GM12878 (cell line): ENCODE results near the gene SLC15A1. TPM values are rescaled to one million over a fixed set of nuclear protein-coding genes. Genes with fewer than 3 reads are reported as not detected.

Experiments used
- ATAC-seq: fragments of 200-7000 bp; cut with Tn5 transposase; 3 replicates; pipeline ENCODE4 v1.9.1; 2020; ENCODE audit warnings: mild to moderate bottlenecking, moderate library complexity
- BruUV-seq: library from RNA; stranded (reverse); fragments of 400-500 nt; replicated peaks from 2 replicates; lab custom pipeline; 2021; lab: Mats Ljungman, UMichigan
- CTCF ChIA-PET: fragments of 300-600 bp; sonication (Branson Sonifier 250); formaldehyde crosslinking; extraction: SDS; loops from one replicate; lab custom pipeline; 2021; ENCODE audit warnings: inconsistent platforms; lab: Yijun Ruan, JAX
- POLR2A ChIA-PET: fragments of 350-600 bp; formaldehyde crosslinking; extraction: SDS; loops from one replicate; lab custom pipeline; 2021; ENCODE audit warnings: inconsistent platforms; lab: Charles Lee
- RAD21 ChIA-PET: fragments of 300-600 bp; sonication (Branson Sonifier 250); formaldehyde crosslinking; loops from one replicate; lab custom pipeline; 2023; ENCODE audit warnings: antibody characterized with exemption; ENCODE audit not compliant: unreplicated experiment; lab: Charles Lee
- SMC1A ChIA-PET: fragments of 300-600 bp; sonication (Branson Sonifier 250); formaldehyde crosslinking; loops from one replicate; lab custom pipeline; 2023; ENCODE audit not compliant: unreplicated experiment, uncharacterized antibody; lab: Charles Lee
- DNase-seq: peaks from one replicate; pipeline ENCODE4 v3.0.0-alpha.2; 2011; ENCODE audit warnings: low read depth, low spot score
- FAIRE-seq: peaks from 3 replicates; lab custom pipeline; 2011; peaks lifted over from hg19 to GRCh38; lab: Jason Lieb, UNC
- H2AFZ ChIP-seq: 2 replicates; pipeline ENCODE4 v1.6.0; 2011; ENCODE audit warnings: low read depth, low read length, control low read depth; ENCODE audit not compliant: control insufficient read depth
- H3K27ac ChIP-seq: 2 replicates; pipeline ENCODE4 v1.5.1; 2011; ENCODE audit warnings: control low read depth; ENCODE audit not compliant: control insufficient read depth, insufficient read depth
- H3K27me3 ChIP-seq, 2 experiments: replicated peaks in 1 of 2; 2 replicates each; pipeline versions ENCODE4 v1.6.0 to v1.6.1; 2011; ENCODE audit warnings: low read length in 1 of 2; ENCODE audit not compliant: control insufficient read depth in 2 of 2, insufficient read depth in 2 of 2
- H3K36me3 ChIP-seq, 2 experiments: 2 replicates each; pipeline ENCODE4 v1.5.1; 2011; ENCODE audit warnings: low read length in 1 of 2; ENCODE audit not compliant: control insufficient read depth in 2 of 2, insufficient read depth in 2 of 2
- H3K4me1 ChIP-seq: 2 replicates; pipeline ENCODE4 v1.6.1; 2011; ENCODE audit warnings: mild to moderate bottlenecking, low read length, moderate library complexity, mixed read lengths; ENCODE audit not compliant: control insufficient read depth, insufficient read depth
- H3K4me2 ChIP-seq: 2 replicates; pipeline ENCODE4 v1.6.0; 2011; ENCODE audit warnings: control low read depth; ENCODE audit not compliant: control insufficient read depth, insufficient read depth
- H3K4me3 ChIP-seq: fragments of 200-600 bp; sonication (generic); 2 replicates; pipeline ENCODE4 v1.5.1; 2016
- H3K79me2 ChIP-seq: 2 replicates; pipeline ENCODE4 v1.6.0; 2011; ENCODE audit warnings: low read length; ENCODE audit not compliant: control insufficient read depth, insufficient read depth
- H3K9ac ChIP-seq: 2 replicates; pipeline ENCODE4 v1.8.0; 2011; ENCODE audit warnings: low read length, control low read depth, mixed read lengths; ENCODE audit not compliant: control insufficient read depth, insufficient read depth
- H3K9me3 ChIP-seq: replicated peaks from 3 replicates; pipeline ENCODE4 v1.5.1; 2011; ENCODE audit warnings: mild to moderate bottlenecking, low read length; ENCODE audit not compliant: control insufficient read depth, insufficient read depth
- H4K20me1 ChIP-seq: 2 replicates; pipeline ENCODE4 v1.6.0; 2011; ENCODE audit not compliant: control insufficient read depth, insufficient read depth
- BCL11A ChIP-seq: IDR thresholded peaks from 2 replicates; pipeline ENCODE4 v1.6.1; 2011; ENCODE audit warnings: low read depth, low read length
- BMI1 ChIP-seq: fragments of 450-650 bp; IDR thresholded peaks from 2 replicates; pipeline ENCODE4 v1.6.1; 2016; ENCODE audit warnings: mild to moderate bottlenecking, moderate library complexity, borderline replicate concordance
- CHD4 ChIP-seq: fragments of 200-600 bp; sonication (generic); IDR thresholded peaks from 2 replicates; pipeline ENCODE4 v1.6.1; 2016; ENCODE audit warnings: mild to moderate bottlenecking
- FOXM1 ChIP-seq: IDR thresholded peaks from 2 replicates; pipeline ENCODE4 v1.6.1; 2012; ENCODE audit warnings: low read depth, mild to moderate bottlenecking, inconsistent platforms, low read length, moderate library complexity
- MEF2B ChIP-seq: fragments of 450-650 bp; IDR thresholded peaks from 2 replicates; pipeline ENCODE4 v1.6.1; 2018; ENCODE audit warnings: mild to moderate bottlenecking, moderate library complexity; ENCODE audit not compliant: partially characterized antibody, poor library complexity, severe bottlenecking
- MYC ChIP-seq: IDR thresholded peaks from 2 replicates; pipeline ENCODE4 v1.6.1; 2011; ENCODE audit warnings: mild to moderate bottlenecking, low read length, moderate library complexity, inconsistent platforms; ENCODE audit not compliant: insufficient read depth, insufficient replicate concordance, insufficient read length, severe bottlenecking
- POLR2AphosphoS2 ChIP-seq: IDR thresholded peaks from 2 replicates; pipeline ENCODE4 v1.6.1; 2011; ENCODE audit warnings: low read depth, mild to moderate bottlenecking, low read length, improper control_type of control experiment, moderate library complexity
- POLR2AphosphoS5 ChIP-seq: IDR thresholded peaks from 2 replicates; pipeline ENCODE4 v1.6.1; 2011; ENCODE audit warnings: mild to moderate bottlenecking, low read length, inconsistent platforms
- RCOR1 ChIP-seq: conservative IDR thresholded peaks from 2 replicates; pipeline ENCODE4 v1.6.1; 2012; ENCODE audit warnings: low read depth, low read length, improper control_type of control experiment
- TARDBP ChIP-seq: IDR thresholded peaks from 2 replicates; pipeline ENCODE4 v1.6.1; 2016; ENCODE audit warnings: borderline replicate concordance
- TCF7 ChIP-seq: IDR thresholded peaks from 2 replicates; pipeline ENCODE4 v1.6.1; 2014; ENCODE audit warnings: antibody characterized with exemption, borderline replicate concordance
- YBX1 ChIP-seq: fragments of 450-650 bp; IDR thresholded peaks from 2 replicates; pipeline ENCODE4 v1.6.1; 2016; ENCODE audit warnings: antibody characterized with exemption
- WGBS: methylation state at CpG from one replicate; pipeline ENCODE4 v1.1.6; 2016; ENCODE audit warnings: low lambda C conversion rate; ENCODE audit not compliant: insufficient replicate concordance, insufficient coverage; ENCODE audit errors: missing lambda C conversion rate; 5-methylcytosine and 5-hydroxymethylcytosine counted together
- in situ Hi-C: fragments of 300-500 bp; cut with MboI; formaldehyde crosslinking; loops from 9 replicates; pipeline ENCODE4 v1.14.3; 2018; ENCODE audit warnings: mixed read lengths
- intact Hi-C: fragments of 100-400 bp; cut with micrococcal nuclease; formaldehyde crosslinking; loops from one replicate; pipeline ENCODE4 v1.14.2; 2022; ENCODE audit not compliant: unreplicated experiment
- polyA plus RNA-seq, 11 experiments: library from polyadenylated mRNA; depleted of rRNA in 4 of 11; unstranded in 6 of 11; stranded (reverse) in 5 of 11; fragments of >200 nt; fragmentation: Nextera tagmentation in 4 of 11; fragmentation: Illumina TruSeq in 1 of 11; extraction: Ambion mirVana in 4 of 11; extraction: Trizol in 1 of 11; gene quantifications; 1 replicate in 1 of 11; 2 replicates in 10 of 11; pipeline versions ENCODE4 v1.2.1 to v1.2.3, GENCODE V29; 2011 to 2016; ENCODE audit warnings: inconsistent platforms in 2 of 11, missing spikeins in 2 of 11, low read depth in 1 of 11
- total RNA-seq, 4 experiments: library from RNA; depleted of rRNA in 3 of 4; stranded (reverse); fragments of >200 nt in 3 of 4; fragmentation: Illumina TruSeq in 1 of 4; extraction: Trizol in 1 of 4; gene quantifications; 2 replicates each; pipeline versions ENCODE4 v1.2.1 to v1.2.3, GENCODE V29; 2013 to 2021
- TF ChIP-seq, protein P1 (sequence below): fragments of 450-650 bp; IDR thresholded peaks from 2 replicates; pipeline ENCODE4 v1.6.1; 2018; ENCODE audit warnings: borderline replicate concordance, mild to moderate bottlenecking; ENCODE audit not compliant: partially characterized antibody
- TF ChIP-seq, protein P2 (sequence below): IDR thresholded peaks from 2 replicates; pipeline ENCODE4 v1.6.1; 2012; ENCODE audit warnings: low read depth, low read length, improper control_type of control experiment
- TF ChIP-seq, protein P3 (sequence below): IDR thresholded peaks from 2 replicates; pipeline ENCODE4 v1.6.1; 2012; ENCODE audit warnings: low read depth, low read length, improper control_type of control experiment
- TF ChIP-seq, protein P4 (sequence below): fragments of 450-650 bp; formaldehyde crosslinking; IDR thresholded peaks from 2 replicates; pipeline ENCODE4 v1.4.0; 2022; ENCODE audit warnings: mild to moderate bottlenecking, moderate library complexity
- TF ChIP-seq, protein P5 (sequence below): IDR thresholded peaks from 2 replicates; pipeline ENCODE4 v1.6.1; 2012; ENCODE audit warnings: low read length, inconsistent platforms

Gene SLC15A1
- total and polyA plus RNA-seq, 10 of the 15 experiments (the other 5 are each of a cell fraction or from before 2014, with no cell fraction given): not detected

DNA sequence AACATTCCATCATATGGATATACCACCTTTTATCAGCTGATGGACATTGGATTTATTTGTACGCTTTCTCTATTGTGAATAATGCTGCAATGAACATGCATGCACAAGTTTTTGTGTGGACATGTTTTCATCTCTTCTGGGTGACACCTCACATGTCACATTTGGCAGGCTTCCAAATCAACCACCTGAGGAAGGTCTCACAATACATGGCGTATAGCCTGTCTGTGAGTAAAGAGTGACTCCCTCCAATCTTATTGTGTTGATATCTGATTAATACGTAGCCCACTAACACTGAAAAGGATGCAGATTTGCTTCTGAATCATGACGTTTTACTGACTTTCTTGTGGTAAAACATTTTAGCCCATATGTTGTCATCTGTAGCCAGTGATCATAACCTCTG, 61.1 kb downstream of the SLC15A1 start:
- Histone ChIP-seq H3K9me3 (no peaks in the 10 kb centered on the region), H3K4me3 (no peak overlapping the region), H3K36me3 (no peaks in the 10 kb centered on the region), H4K20me1 (no peaks in the 10 kb centered on the region), H3K79me2 (no peaks in the 10 kb centered on the region), H3K4me1 (no peaks in the 10 kb centered on the region), H3K27me3 (no peaks in the 10 kb centered on the region), H3K27ac (no peak overlapping the region), H3K4me2 (no peak overlapping the region), H3K9ac (no peak overlapping the region), H2AFZ (no peak overlapping the region)
- SMC1A ChIA-PET: interaction anchor here (0.6 to 0.7 kb wide), 2 partner anchors 365 to 968 kb away, joined by 3 to 4 read pairs; no protein-coding TSS in a partner anchor
- FAIRE-seq (no peak), DNase-seq (no peak), ATAC-seq (no peak)
- intact Hi-C loops: no loop called here
- in situ Hi-C loops: no loop called here
- CTCF ChIA-PET: no interaction called here
- no TSS peak for BruUV-seq
- WGBS: 48% methylated on average over 4 of the region's 4 CpGs
- RAD21 ChIA-PET: interaction anchor here (0.6 kb wide), 1 partner anchor 18 kb away, joined by 3 read pairs; no protein-coding TSS in a partner anchor
- POLR2A ChIA-PET: interaction anchor here (0.7 kb wide), 1 partner anchor 104 kb away, joined by 6 read pairs; no protein-coding TSS in a partner anchor
- TF ChIP-seq, protein P1, sequence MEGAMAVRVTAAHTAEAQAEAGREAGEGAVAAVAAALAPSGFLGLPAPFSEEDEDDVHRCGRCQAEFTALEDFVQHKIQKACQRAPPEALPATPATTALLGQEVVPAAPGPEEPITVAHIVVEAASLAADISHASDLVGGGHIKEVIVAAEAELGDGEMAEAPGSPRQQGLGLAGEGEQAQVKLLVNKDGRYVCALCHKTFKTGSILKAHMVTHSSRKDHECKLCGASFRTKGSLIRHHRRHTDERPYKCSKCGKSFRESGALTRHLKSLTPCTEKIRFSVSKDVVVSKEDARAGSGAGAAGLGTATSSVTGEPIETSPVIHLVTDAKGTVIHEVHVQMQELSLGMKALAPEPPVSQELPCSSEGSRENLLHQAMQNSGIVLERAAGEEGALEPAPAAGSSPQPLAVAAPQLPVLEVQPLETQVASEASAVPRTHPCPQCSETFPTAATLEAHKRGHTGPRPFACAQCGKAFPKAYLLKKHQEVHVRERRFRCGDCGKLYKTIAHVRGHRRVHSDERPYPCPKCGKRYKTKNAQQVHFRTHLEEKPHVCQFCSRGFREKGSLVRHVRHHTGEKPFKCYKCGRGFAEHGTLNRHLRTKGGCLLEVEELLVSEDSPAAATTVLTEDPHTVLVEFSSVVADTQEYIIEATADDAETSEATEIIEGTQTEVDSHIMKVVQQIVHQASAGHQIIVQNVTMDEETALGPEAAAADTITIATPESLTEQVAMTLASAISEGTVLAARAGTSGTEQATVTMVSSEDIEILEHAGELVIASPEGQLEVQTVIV: no peak
- TF ChIP-seq RCOR1: no peak
- TF ChIP-seq CHD4: no peak
- TF ChIP-seq, protein P2, sequence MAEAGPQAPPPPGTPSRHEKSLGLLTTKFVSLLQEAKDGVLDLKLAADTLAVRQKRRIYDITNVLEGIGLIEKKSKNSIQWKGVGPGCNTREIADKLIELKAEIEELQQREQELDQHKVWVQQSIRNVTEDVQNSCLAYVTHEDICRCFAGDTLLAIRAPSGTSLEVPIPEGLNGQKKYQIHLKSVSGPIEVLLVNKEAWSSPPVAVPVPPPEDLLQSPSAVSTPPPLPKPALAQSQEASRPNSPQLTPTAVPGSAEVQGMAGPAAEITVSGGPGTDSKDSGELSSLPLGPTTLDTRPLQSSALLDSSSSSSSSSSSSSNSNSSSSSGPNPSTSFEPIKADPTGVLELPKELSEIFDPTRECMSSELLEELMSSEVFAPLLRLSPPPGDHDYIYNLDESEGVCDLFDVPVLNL: no peak
- no peak for TF ChIP-seq BMI1
- TF ChIP-seq BCL11A: no peak
- no peak for TF ChIP-seq YBX1
- TF ChIP-seq POLR2AphosphoS5: no peak
- TF ChIP-seq, protein P3, sequence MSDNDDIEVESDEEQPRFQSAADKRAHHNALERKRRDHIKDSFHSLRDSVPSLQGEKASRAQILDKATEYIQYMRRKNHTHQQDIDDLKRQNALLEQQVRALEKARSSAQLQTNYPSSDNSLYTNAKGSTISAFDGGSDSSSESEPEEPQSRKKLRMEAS: no peak
- no peak for TF ChIP-seq TCF7
- no peak for TF ChIP-seq MYC
- TF ChIP-seq TARDBP: no peak
- TF ChIP-seq, protein P4, sequence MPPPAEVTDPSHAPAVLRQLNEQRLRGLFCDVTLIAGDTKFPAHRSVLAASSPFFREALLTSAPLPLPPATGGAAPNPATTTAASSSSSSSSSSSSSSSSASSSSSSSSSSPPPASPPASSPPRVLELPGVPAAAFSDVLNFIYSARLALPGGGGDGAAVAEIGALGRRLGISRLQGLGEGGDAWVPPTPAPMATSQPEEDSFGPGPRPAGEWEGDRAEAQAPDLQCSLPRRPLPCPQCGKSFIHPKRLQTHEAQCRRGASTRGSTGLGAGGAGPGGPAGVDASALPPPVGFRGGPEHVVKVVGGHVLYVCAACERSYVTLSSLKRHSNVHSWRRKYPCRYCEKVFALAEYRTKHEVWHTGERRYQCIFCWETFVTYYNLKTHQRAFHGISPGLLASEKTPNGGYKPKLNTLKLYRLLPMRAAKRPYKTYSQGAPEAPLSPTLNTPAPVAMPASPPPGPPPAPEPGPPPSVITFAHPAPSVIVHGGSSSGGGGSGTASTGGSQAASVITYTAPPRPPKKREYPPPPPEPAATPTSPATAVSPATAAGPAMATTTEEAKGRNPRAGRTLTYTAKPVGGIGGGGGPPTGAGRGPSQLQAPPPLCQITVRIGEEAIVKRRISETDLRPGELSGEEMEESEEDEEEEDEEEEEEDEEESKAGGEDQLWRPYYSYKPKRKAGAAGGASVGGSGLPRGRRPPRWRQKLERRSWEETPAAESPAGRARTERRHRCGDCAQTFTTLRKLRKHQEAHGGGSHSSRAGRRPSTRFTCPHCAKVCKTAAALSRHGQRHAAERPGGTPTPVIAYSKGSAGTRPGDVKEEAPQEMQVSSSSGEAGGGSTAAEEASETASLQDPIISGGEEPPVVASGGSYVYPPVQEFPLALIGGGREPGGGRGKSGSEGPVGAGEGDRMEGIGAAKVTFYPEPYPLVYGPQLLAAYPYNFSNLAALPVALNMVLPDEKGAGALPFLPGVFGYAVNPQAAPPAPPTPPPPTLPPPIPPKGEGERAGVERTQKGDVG (CRISPR knock-in tag): no peak
- TF ChIP-seq MEF2B: no peak
- TF ChIP-seq FOXM1: no peak
- TF ChIP-seq POLR2AphosphoS2: no peak
- TF ChIP-seq, protein P5, sequence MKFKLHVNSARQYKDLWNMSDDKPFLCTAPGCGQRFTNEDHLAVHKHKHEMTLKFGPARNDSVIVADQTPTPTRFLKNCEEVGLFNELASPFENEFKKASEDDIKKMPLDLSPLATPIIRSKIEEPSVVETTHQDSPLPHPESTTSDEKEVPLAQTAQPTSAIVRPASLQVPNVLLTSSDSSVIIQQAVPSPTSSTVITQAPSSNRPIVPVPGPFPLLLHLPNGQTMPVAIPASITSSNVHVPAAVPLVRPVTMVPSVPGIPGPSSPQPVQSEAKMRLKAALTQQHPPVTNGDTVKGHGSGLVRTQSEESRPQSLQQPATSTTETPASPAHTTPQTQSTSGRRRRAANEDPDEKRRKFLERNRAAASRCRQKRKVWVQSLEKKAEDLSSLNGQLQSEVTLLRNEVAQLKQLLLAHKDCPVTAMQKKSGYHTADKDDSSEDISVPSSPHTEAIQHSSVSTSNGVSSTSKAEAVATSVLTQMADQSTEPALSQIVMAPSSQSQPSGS: no peak
